Cardiac muscle cell (in vitro differentiated cells and primary cell): Measurements from ENCODE around the gene DLD. TPM values are rescaled to one million over a fixed set of nuclear protein-coding genes. Genes with fewer than 3 reads are reported as not detected.

Experiments
- DNase-seq, 2 donors: peaks; one replicate each; pipeline versions ENCODE4 v3.0.0 to v3.0.0-alpha.2; 2010 to 2017; ENCODE audit warnings: low read depth in 1 of 2, low spot score in 1 of 2
- H3K27ac ChIP-seq: fragments of 200-600 bp; sonication (generic); 2 replicates; pipeline ENCODE4 v1.5.1; 2016
- H3K27me3 ChIP-seq: fragments of 200-600 bp; sonication (generic); 2 replicates; pipeline ENCODE4 v1.6.0; 2016; ENCODE audit warnings: control low read depth
- H3K36me3 ChIP-seq: fragments of 200-600 bp; sonication (generic); 2 replicates; pipeline ENCODE4 v1.5.1; 2016; ENCODE audit warnings: control low read depth
- H3K4me1 ChIP-seq: fragments of 200-600 bp; sonication (generic); 2 replicates; pipeline ENCODE4 v1.8.1; 2017; ENCODE audit warnings: low read depth, mild to moderate bottlenecking, mixed run types
- H3K4me3 ChIP-seq: fragments of 200-600 bp; sonication (generic); 2 replicates; pipeline ENCODE4 v1.5.1; 2016; ENCODE audit warnings: mild to moderate bottlenecking
- H3K9me3 ChIP-seq: fragments of 200-600 bp; sonication (generic); 2 replicates; pipeline ENCODE4 v1.5.1; 2017; ENCODE audit warnings: low read depth, mild to moderate bottlenecking, control low read depth
- polyA plus RNA-seq: library from polyadenylated mRNA; unstranded; fragments of >200 nt; fragmentation: Nextera tagmentation; extraction: Ambion mirVana; gene quantifications from 2 replicates; pipeline ENCODE4 v1.2.1, GENCODE V29; 2016
- total RNA-seq: library from RNA; depleted of rRNA; stranded (reverse); fragments of >200 nt; gene quantifications from 2 replicates; pipeline ENCODE4 v1.2.3, GENCODE V29; 2016
- TF ChIP-seq, protein P1 (sequence below): IDR thresholded peaks from 2 replicates; pipeline ENCODE4 v1.5.1; 2012; ENCODE audit warnings: low read depth, mild to moderate bottlenecking, low read length

DLD gene
- total and polyA plus RNA-seq, 2 experiments from 2014 or later, result 199 to 250 TPM

DNA sequence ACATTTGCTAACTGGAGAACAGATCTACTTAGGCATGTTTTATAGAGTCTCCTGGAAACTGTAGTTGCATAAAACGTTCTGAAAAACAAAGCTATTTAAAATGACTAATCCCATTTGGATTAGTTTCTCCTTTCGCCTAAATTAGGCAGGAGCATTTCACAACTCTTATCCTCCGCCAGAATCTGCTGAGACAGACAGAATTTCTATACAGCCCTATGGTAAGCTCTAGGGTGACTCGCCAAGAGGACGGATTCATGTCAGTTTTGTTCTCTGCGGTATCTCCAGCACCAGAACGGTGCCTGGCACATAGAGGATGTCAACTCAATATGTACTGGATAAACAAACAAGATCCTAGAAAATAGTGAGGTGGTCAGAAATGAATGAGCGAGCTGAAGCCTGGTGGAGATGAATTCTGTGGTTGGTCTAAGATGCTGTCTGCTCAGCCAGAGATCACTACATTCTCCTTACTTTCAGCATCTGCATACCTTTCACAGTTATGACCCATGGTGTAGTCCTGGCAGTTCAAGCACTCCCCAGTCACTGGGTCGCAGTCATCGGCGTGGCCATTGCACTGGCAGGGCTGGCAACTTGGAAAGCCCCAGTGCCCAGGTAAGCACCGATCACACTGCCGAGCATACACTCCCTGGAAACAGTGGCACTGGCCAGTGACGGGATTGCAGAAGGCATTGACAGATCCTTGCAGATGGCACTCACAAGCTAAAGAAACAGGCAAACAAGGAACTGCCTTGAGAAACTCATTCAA, 68.0 kb downstream of the DLD start:
- TF ChIP-seq, protein P1, sequence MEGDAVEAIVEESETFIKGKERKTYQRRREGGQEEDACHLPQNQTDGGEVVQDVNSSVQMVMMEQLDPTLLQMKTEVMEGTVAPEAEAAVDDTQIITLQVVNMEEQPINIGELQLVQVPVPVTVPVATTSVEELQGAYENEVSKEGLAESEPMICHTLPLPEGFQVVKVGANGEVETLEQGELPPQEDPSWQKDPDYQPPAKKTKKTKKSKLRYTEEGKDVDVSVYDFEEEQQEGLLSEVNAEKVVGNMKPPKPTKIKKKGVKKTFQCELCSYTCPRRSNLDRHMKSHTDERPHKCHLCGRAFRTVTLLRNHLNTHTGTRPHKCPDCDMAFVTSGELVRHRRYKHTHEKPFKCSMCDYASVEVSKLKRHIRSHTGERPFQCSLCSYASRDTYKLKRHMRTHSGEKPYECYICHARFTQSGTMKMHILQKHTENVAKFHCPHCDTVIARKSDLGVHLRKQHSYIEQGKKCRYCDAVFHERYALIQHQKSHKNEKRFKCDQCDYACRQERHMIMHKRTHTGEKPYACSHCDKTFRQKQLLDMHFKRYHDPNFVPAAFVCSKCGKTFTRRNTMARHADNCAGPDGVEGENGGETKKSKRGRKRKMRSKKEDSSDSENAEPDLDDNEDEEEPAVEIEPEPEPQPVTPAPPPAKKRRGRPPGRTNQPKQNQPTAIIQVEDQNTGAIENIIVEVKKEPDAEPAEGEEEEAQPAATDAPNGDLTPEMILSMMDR, result no peak
- peak in 1 of 2 donors; percentile 90 for DNase-seq
- Histone ChIP-seq H3K27ac (no peak overlapping the region), H3K4me3 (no peak overlapping the region), H3K9me3 (no peaks in the 10 kb centered on the region), H3K27me3 (no peaks in the 10 kb centered on the region), H3K36me3 (peaks cover 4% of the 10 kb centered on the region), H3K4me1 (peaks cover 1% of the 10 kb centered on the region)

DNA sequence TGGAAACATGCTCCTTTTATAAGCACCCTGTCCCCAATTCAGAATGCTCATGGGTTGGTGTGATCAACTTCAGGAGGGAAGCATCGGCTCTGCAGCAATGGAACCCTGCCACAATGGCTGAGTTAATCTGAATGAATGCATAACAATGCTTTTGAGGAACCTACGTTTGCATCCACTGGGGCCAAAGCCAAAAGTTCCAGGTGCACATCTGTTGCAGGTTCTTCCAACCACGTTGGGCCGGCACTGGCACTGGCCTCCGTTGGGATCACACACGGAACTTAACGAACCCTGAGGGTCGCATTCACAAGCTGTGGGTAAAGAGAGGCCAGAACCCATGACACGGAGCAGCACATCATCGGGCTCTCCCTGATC, 68.5 kb downstream of the DLD start:
- Histone ChIP-seq H3K27ac (no peak overlapping the region), H3K4me1 (no peaks in the 10 kb centered on the region), H3K27me3 (no peaks in the 10 kb centered on the region), H3K9me3 (no peaks in the 10 kb centered on the region), H3K4me3 (no peak overlapping the region), H3K36me3 (peaks cover 4% of the 10 kb centered on the region)
- TF ChIP-seq, protein P1, result no peak
- DNase-seq, result no peak

DNA sequence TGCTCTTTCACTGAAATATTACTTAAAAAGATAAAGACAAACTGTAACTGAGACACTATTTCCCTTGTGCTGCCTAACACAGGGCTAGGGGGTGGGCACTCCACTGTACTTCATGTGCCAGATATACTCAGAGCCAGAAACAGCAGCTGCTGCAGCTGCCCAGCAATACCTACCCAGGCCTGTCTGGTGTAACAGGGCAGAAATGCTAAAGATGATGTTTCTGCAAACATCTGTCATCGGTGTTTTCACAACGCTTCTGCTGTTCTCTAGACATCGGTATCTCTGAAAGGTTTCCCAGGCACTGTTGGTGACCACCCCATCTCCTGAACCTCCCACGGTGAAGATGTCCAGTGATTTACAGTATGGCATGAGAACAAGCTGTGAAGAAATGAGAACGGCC, 69.3 kb downstream of the DLD start:
- no peak overlapping the region for H3K4me3 ChIP-seq
- H3K36me3 ChIP-seq, result peaks cover 4% of the 10 kb centered on the region
- no peak overlapping the region for H3K27ac ChIP-seq
- no peaks in the 10 kb centered on the region for H3K27me3 ChIP-seq
- H3K9me3 ChIP-seq, result no peaks in the 10 kb centered on the region
- TF ChIP-seq, protein P1, result no peak
- DNase-seq, result no peak
- H3K4me1 ChIP-seq, result no peaks in the 10 kb centered on the region

DNA sequence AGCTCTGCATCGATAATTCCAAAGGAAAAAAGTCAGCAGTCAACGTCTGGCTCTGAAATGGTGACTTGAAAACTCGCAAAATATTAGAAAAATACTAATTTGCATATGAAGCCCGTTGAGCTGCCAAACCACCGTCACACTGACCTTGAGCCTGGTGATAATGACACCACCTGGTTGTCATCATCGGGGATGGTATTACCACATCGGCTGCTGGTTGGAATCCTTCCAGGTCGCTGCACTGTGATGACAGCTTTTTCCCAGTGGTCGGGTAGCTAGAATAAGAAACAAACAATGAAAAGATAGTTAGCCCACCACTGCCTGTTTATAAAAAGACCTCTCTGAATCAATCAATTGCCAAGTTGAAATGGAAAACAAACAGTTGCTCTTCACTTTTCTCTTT, 70.4 kb downstream of the DLD start:
- Histone ChIP-seq H3K27me3 (no peaks in the 10 kb centered on the region), H3K36me3 (peaks cover 4% of the 10 kb centered on the region), H3K4me1 (peaks cover under 1% of the 10 kb centered on the region), H3K4me3 (no peak overlapping the region), H3K27ac (no peak overlapping the region), H3K9me3 (no peaks in the 10 kb centered on the region)
- TF ChIP-seq, protein P1, result no peak
- DNase-seq, result peak in 1 of 2 donors; percentile 73

DNA sequence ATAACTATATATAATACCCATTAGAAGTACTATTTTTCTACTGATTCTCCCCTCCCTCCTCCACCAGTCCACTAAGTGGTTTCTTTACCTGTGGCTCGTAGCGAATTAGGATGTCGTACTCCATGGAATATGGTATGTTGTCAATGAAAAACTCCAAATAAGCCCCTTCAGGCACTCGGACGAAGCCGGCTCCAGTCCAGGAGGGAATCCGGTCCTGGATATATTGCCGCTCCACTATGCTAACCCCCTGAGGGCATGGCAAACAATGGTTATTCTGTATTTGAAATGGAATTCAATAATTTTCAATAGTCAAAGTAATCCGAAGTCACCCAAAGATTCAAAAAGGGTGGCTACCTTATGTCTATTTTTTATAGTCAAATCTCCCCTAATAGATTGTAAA, 71.8 kb downstream of the DLD start:
- DNase-seq, result no peak
- Histone ChIP-seq H3K27ac (no peak overlapping the region), H3K9me3 (no peaks in the 10 kb centered on the region), H3K27me3 (no peaks in the 10 kb centered on the region), H3K4me1 (peaks cover 12% of the 10 kb centered on the region), H3K4me3 (no peak overlapping the region), H3K36me3 (peaks cover 4% of the 10 kb centered on the region)
- TF ChIP-seq, protein P1, result no peak
